ENCODE results near the gene NUP93.
A peak's percentile ranks its signal among the peaks of the same experiment; 100 is the strongest.
"Not testable (repeated sequence)": the region's sequence is repeated elsewhere in the genome, so short reads cannot be mapped to it uniquely, and the experiment has no call there.

Gene NUP93

DNA sequence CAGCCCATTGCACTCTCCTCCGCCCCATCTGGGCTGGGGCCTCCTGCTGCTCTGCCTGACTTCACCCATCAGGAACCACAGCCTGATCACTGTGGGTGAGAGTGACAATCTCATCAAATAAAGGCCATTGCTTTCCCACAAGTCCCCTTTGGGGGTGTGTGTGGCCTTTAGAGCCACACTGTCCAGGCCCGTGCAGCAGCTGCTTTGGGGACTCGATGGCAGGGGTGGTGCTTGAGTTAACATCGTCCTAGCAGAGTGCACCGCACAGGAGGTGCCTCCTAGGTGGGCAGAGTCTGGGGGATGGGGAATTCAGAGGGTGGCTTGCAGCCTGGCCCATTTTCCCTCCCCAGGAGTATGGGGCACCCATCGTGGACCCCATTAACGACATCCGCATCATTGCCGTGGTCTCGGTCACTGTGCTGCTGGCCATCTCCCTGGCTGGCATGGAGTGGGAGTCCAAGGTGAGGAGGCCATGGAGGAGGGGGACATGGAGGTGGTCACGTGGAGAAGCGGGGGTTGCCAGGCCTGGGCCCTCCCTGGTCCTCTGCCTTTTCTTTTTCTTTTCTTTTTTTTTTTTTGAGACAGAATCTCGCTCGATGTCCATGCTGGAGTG is 140.5 kb downstream of the NUP93 start:
- DNase-seq (ENCODE audit: low spot score) = no peak

DNA sequence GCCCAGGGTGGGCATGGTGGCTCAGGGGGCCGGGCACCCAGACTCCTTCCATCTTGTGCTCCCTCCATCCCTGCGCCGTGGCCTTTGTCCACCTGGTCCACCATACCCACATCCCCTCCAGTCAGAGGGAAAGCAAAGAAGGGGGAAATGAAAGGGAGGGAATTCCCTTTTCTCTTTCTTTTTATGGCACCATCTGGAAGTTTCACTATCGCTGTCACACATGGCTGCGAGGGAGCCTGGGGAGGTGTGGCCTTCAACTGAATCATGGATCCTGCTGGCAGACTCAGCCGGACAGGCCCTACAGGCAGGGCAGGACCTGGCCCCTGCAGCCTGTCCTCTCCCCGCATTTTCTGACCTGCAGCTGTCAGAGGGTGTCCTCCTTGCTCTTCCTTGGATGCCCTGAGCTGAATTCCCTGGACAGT is 141.3 kb downstream of the NUP93 start:
- DNase-seq (ENCODE audit: low spot score) = peak; percentile 86

DNA sequence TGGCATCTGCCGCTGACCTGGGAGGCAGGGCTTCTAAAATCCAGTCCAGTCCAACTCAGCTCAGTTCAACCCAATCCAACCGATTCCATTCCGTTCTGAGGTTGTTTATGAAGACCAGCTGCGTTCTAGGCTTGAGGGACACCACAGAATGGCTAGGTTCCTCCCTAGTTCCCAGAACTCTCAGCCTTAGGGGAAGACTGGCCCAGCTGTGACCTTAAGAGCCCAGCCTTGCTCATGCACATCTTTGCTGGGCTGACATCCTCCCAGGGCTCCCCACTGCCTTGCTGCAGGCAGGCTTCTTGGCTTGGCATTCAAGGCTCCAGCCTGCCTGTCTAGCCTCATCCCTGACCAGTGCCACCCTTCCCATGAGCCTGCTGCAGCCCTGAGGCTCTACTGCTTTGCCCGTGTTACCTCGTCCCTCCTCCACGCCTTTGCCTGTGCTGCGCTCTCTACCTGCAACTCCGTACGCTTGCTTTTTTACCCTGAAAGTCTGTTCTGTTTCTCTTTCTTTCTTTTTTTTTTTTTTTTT is 143.0 kb downstream of the NUP93 start:
- DNase-seq (ENCODE audit: low spot score) = no peak

DNA sequence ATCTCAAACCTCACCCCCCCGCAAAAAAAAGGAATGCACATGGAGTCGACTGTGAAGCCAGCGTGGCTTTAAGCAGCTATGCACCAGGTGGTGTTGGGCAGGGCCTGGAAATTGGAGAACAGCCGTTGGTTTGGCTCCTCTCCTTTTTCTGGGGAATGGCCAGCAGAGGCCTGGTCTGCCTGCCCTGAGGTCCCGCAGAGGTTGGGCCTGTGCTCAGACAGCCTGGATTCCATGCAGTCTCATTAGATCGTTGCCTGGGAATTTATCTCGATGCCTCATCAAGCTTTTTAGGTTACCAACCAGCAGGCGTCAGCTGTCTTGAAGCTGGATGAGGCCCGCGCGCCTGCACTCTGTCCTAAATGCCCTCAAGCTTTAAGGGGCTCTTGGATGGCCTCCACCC is 144.9 kb downstream of the NUP93 start:
- DNase-seq (ENCODE audit: low spot score) = peak; percentile 32

DNA sequence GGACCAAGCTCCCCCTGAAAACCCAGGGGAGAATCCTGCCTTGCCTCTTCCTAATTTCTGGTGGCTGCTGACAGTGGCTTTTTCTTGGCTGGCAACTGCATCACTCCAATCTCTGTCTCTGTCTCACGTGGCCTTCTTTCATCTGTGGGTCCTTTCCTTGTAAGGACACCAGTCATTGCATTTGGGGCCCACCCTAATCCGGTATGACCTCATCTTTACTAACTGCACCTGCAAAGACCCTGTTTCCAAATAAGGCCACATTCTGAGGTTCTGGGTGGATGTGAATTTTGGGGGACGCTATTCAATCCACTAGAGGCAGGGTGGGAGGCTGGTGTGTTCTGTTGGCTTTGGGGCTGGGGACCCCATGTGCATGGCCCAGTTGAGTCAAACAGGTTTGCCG is 146.1 kb downstream of the NUP93 start:
- DNase-seq (ENCODE audit: low spot score) = no peak

DNA sequence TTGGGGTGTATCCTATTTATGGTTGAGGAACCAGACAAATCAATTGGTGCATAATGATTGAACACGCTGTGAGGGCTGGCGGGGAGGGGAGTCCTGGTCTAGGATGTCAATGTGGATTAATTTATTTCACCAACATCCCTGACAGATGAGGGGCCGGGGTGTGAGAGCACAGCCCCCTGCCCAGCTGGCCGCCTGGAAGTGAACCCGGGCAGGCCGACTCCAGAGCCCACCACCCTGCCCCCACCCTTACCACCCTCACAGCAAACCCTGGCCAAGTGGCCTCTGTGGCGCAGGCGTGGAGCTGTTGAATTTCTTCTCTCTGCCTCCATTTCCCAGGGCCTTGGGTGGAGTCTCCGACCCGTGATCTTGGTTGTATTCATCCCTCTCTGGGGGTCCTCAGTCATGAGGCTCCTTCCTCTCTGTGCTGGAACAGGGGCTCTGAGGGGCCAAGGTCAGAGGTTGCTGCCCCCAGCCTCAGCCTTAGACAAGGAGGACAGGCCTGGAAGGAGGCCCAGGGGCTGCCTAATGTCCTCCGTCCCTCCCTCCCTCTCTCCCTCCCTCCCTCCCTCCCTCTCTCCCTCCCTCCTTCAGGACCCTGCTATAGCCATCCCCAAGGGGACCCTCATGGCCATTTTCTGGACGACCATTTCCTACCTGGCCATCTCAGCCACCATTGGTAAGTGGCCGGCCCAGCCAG is 147.7 kb downstream of the NUP93 start:
- no peak for DNase-seq (ENCODE audit: low spot score)

DNA sequence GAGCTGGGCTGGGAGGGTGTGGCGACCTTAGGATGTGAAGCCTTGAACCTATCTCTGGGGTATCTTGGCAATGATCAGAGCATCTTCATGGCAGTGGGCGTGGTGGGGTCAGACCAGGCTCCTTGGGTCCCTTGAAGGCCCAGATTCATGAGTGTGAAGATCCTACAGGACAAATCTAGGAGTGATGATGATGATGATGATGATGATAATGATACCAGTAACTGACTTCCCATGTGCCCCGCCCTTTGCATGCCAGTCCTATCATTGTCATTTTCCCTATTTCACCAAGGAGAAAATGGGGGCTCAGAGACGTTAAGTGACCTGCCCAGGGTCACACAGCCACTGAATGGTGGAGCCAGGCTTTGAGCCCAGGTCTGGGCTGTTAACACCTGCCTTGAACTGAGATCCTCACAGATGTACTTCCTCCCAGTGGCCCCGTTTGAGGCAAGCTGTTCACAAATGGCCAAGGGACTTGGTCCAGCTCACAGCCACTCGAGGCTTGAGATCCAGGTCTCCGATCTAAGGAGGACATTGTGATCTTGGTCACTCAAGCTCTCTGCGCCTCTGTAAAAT is 148.4 kb downstream of the NUP93 start:
- no peak for DNase-seq (ENCODE audit: low spot score)

DNA sequence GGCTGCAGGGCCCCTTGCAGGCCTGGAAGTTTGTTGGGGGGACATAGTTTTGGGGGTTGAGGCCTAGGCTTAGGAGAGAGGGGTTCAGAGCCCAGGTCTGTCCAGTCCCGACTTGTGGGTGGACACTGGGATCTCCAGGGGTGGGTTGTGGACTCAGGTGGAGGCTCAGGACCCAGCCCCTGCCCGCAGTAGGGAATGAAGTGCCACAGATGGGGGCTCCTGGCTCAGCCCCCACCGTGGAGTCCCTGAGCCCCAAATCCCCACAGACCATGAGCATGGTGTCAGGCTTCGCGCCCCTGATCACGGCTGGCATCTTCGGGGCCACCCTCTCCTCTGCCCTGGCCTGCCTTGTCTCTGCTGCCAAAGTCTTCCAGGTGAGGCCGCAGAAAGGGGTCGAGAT is 149.3 kb downstream of the NUP93 start:
- DNase-seq (ENCODE audit: low spot score) = no peak

DNA sequence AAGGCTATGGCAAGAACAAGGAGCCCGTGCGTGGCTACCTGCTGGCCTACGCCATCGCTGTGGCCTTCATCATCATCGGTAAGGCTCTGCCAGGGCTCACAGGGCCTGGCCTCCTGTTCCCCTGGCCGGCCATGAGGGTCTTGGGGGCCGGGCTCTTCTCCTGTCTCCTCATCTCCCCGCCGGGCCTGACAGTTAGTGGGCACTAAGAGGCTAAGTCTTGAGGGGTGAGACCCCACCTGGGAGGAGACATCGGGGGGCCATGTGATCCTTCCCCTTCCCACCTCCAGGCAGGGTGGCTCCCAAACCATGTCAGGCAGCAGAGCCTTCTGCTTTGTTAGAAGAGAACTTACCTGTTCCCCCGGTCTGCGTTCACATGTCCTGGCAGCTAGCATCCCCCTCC is 150.2 kb downstream of the NUP93 start:
- no peak for DNase-seq (ENCODE audit: low spot score)

DNA sequence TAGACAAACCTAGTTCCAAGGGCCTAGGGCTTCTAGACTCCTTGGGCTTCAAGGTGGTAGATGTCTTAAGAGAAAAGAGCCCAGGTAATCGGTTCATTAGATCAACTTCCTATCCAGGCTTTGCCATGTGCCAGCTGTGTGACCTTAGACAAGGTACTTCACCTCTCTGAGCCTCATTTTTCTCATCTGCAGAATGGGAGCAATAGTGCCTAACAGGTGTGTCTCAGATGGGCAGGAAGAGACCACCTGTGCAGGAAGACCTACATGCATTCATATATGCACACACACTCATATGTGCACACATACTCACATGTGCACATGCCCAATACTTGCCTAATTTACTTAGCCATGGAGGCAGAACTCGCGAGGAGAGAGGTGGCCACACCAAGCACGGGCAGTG is 150.8 kb downstream of the NUP93 start:
- no peak for DNase-seq (ENCODE audit: low spot score)

DNA sequence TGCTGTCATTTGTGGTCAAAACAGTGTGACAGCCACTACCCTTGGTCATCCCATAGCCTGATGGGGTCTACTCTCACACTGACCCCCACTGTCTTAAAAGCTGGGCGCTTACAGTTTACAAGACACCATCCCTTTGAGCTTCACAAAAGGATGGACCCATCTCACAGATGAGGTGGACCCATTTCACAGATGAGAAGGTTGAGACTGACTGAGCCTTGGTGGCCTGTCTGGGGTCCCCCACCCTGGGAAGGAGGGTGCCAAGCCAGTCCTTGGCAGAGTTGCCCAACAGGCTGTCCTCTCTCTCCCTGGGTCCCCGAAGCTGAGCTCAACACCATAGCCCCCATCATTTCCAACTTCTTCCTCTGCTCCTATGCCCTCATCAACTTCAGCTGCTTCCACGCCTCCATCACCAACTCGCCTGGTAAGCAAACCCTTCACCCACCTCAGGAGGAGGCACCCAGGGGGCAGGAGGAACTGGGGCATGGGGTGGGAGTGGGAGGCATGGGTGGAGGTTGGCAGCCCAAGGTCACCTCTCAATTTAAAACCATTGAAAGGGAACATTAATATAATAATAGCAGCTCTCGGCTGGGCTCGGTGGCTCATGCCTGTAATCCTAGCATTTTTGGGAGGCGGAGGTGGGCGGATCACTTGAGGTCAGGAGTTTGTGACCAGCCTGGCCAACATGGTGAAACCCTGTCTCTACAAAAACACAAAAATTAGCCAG is 152.3 kb downstream of the NUP93 start:
- DNase-seq (ENCODE audit: low spot score) = no peak

DNA sequence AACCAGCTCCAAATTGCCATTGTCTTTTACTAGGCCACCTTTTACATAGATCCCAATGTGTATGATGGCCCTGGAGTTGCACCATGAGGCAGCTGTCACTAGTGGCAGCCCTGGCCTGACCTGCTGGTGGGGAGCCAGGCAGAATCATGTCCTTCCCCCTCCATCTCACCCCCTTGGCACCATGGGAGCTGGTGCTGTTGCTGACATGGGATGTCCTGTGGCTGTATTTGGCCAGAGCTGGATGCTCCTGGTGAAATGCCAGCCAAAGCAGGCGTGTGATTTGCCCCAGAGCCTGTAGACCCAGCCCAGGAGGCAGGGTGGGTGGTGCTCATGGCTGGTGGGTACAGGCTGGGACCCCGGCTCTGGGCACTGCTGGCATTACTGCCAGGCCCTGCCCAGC is 153.7 kb downstream of the NUP93 start:
- no peak for DNase-seq (ENCODE audit: low spot score)

DNA sequence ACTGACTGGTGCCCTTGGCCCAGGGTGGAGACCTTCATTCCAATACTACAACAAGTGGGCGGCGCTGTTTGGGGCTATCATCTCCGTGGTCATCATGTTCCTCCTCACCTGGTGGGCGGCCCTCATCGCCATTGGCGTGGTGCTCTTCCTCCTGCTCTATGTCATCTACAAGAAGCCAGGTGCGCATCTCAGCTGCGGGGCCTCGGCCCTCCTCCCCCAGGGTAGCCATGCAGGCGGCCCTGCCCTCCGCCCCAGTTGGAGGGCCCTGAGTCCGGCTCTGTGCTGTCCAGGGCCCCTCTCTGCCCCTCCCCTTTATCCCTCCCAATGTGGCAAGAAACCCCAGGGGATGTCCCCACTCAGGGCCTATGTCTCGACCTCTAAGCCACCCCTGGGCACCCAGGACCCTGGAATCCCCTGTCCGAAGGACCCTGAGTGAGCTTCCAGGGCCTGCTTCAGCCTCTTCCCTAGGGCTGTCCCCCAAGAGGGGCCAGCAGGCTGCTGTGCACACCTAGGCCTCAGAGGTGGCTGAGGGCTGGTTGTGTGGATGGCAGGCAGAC is 154.2 kb downstream of the NUP93 start:
- DNase-seq (ENCODE audit: low spot score) = no peak

DNA sequence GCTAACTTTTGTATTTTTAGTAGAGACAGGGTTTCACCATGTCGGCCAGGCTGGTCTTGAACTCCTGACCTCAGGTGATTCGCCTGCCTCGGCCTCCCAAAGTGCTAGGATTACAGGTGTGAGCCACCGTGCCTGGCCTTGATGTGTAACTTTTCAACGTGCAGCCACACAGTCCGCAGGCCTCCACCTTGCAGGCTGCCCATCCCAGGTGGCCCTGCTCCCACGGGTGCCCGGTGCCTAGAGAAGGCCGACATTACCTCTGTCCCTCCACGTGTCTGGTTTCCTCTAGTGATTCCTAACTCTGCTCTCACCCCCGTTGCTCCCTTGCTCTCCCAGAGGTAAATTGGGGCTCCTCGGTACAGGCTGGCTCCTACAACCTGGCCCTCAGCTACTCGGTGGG is 155.0 kb downstream of the NUP93 start:
- DNase-seq (ENCODE audit: low spot score) = not testable (repeated sequence)

DNA sequence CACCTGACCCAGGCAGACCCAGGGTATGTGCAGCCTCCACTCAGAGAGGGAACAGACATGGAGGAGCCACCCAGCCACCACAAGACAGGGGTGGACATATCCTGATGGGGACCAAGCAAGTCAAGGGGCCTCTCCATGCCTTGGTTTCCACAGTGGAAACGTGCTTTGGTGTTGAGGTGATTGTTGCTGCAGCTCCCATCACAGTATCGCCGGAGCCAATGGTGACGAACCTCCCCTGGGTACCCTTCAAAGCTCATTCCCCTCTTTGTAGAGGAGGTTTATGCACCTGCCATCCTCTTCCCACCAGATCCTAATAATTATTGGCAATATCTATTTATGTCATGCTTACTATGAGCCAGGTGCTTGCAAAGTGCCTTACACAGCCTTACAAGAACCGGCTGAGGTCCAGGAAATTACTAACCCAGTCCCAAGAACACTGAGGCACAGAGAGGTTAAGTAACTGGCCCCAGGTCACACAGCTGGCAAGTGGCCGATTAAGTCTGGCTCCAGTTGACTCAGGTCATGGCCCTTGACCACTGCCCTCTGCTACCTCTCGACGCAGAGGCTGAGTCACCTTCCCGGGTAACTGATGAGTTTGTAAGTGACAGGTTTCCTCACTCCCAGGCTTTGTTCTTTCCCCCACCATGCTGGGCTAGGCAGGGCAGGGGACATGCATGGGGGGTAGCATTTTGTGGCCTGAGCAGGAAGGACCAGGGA is 155.7 kb downstream of the NUP93 start:
- no peak for DNase-seq (ENCODE audit: low spot score)

DNA sequence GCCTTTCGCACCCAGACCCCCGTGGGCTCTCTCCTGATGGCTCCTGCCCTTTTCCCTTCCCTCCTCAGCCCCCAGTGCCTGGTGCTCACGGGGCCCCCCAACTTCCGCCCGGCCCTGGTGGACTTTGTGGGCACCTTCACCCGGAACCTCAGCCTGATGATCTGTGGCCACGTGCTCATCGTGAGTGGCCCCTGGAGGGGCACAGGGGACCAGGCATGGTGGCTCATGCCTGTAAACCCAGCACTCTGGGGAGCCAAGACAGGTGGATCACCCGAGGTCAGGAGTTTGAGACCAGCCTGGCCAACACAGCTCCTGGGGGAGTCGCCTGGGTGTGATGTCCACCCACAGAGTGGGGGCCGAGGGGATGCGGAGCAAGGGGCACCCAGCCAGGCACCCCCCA is 156.4 kb downstream of the NUP93 start:
- DNase-seq (ENCODE audit: low spot score) = no peak

DNA sequence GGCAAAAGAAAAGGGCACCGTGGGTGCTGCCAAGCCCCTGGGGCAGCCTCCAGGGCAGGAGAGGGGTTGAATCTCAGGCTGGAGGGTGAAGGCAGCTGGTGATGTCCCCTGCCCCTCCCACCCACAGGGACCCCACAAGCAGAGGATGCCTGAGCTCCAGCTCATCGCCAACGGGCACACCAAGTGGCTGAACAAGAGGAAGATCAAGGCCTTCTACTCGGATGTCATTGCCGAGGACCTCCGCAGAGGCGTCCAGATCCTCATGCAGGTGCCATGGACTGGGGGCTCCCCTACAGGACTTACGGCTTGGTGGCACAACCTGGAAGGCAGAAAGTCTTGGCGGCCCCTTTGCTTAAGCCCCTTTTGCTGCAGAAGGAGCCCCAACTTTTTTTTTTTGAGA is 156.9 kb downstream of the NUP93 start:
- DNase-seq (ENCODE audit: low spot score) = no peak

DNA sequence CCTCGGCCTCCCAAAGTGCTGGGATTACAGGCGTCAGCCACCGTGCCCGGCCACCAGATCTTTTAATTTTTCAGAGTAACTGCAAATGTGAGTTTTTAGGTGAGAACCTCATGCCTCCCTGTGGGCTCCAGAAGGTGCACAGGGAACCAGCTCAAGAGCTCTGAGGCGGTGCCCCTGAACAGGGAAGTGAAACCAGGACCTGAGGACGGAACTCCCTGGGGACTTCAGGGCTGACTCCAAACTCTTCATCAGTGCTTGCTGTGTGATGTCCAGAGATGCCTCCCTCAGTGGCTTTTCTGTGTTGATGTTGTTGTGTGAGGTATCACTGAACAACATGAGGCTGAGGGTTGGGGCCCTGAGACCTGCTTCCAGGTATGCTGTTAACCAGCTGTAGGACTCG is 158.9 kb downstream of the NUP93 start:
- no peak for DNase-seq (ENCODE audit: low spot score)

DNA sequence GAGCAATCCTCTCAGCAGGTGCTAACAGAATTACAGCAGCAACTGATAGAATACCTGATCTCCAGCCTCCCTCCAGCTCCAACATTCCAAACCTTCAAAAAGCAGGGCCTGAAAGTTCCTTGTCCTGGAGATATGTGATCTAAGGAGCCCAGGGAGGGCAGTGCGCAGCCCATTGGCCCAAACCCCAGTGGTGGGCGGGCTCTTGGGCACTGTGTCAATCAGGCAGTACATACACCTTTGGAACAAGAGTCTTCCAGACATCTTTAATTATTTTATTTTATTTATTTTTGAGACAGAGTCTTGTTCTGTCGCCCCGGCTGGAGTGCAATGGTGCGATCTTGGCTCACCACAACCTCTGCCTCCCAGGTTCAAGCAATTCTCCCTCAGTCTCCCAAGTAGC is 159.3 kb downstream of the NUP93 start:
- no peak for DNase-seq (ENCODE audit: low spot score)

DNA sequence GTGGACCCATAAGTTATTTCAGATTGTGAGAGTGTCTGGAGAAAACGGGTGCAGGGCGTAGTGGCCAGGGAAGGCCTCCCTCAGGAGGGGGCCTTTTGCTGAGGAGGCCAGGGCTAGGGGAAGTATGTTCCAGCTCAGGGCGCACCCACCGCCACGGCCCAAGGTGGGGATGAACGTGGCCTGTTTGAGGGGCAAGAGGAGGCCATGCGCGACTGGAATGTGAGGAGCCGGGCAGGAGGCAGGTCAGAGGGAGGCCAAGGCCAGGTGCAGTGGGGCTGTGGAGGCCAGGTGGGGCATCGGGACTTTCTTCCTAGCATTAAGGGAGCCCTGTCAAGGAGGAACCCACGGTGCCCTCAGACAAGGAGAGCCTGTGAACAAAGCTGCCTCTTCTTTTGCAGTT is 161.8 kb downstream of the NUP93 start:
- no peak for DNase-seq (ENCODE audit: low spot score)

DNA sequence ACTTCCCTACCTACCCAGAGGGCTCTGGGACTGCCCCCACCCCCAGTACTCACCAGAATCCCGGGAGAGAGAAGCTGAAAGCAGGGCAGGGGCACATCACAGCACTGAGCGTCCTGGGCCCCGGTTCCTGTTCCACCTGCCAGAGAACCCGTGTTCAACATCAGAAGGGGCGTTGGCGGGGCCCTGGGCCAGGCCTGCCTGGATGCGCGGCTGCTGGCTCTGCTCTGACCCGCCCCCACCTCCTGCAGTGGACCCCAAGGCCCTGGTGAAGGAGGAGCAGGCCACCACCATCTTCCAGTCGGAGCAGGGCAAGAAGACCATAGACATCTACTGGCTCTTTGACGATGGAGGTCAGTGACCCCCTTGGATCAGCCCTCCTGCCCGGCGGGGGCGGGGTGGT is 162.8 kb downstream of the NUP93 start:
- no peak for DNase-seq (ENCODE audit: low spot score)

DNA sequence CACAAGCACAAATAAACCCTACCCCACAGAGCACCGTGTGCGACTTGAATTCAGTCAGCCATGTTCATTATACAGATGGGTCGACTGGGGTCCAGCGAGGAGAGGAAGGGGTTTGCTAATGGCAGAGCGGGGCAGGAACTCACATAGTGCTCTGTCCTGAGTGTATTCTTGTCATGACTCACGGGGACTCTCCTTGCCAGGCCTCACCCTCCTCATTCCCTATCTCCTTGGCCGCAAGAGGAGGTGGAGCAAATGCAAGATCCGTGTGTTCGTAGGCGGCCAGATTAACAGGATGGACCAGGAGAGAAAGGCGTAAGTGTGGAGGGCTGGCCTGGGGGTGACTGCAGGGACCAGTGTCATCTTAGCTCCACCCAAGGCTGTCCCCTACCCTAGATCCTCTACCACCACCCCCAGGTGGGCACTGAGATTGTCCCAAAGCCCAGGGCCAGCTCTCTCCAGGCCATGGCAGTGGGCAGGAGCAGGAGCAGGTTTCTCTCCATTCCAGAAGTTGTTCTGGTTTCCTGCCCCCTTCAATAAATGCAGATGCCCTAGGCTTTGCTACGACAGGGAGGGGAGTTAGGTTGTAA is 164.5 kb downstream of the NUP93 start:
- DNase-seq (ENCODE audit: low spot score) = no peak

Data from AG08395 (cell line).